CD4-positive, CD25-positive, alpha-beta regulatory T cell (primary cell): ENCODE measurements around the gene PTCH1. TPM values are rescaled to one million over a fixed set of nuclear protein-coding genes. Genes with fewer than 3 reads are reported as not detected.

Source experiments
- ATAC-seq, 2 donors: fragments of 150-1000 bp; cut with Tn5 transposase; one replicate each; pipeline ENCODE4 v1.10.0; 2021; ENCODE audit warnings: low read depth in 2 of 2, moderate number of reproducible peaks in 2 of 2, moderate library complexity in 1 of 2
- DNase-seq, 3 donors: peaks; one replicate each; pipeline versions ENCODE4 v3.0.0 to v3.0.0-alpha.2; 2012 to 2022; ENCODE audit warnings: mixed read lengths in 1 of 3
- H3K27ac ChIP-seq: one replicate; pipeline ENCODE4 v1.7.0; 2013; ENCODE audit warnings: mild to moderate bottlenecking, low read length; ENCODE audit not compliant: insufficient read depth, poor library complexity, severe bottlenecking
- H3K27me3 ChIP-seq: one replicate; pipeline ENCODE4 v1.7.0; 2013; ENCODE audit warnings: low read length; ENCODE audit not compliant: control insufficient read depth, insufficient read depth
- H3K36me3 ChIP-seq: one replicate; pipeline ENCODE4 v1.7.0; 2013; ENCODE audit warnings: mild to moderate bottlenecking, low read length, moderate library complexity; ENCODE audit not compliant: control insufficient read depth, insufficient read depth
- H3K4me1 ChIP-seq: 2 replicates; pipeline ENCODE4 v1.7.0; 2013; ENCODE audit warnings: mild to moderate bottlenecking, low read length; ENCODE audit not compliant: insufficient read depth, control insufficient read depth, poor library complexity, severe bottlenecking
- H3K4me3 ChIP-seq: one replicate; pipeline ENCODE4 v1.7.0; 2013; ENCODE audit warnings: low read depth, mild to moderate bottlenecking, low read length, moderate library complexity
- H3K9me3 ChIP-seq, 2 experiments: 1 replicate in 1 of 2; 2 replicates in 1 of 2; pipeline ENCODE4 v1.7.0; 2013; ENCODE audit warnings: low read length in 2 of 2, mild to moderate bottlenecking in 1 of 2, moderate library complexity in 1 of 2; ENCODE audit not compliant: control insufficient read depth in 2 of 2
- H3K27ac Mint-ChIP-seq, 3 donors: one replicate each; pipeline ENCODE4 v1.8.0; 2020 to 2022; ENCODE audit warnings: mild to moderate bottlenecking in 3 of 3, mixed read lengths in 3 of 3, moderate library complexity in 2 of 3
- H3K27me3 Mint-ChIP-seq: one replicate; pipeline ENCODE4 v1.8.0; 2022; ENCODE audit warnings: mild to moderate bottlenecking, mixed read lengths
- H3K36me3 Mint-ChIP-seq: one replicate; pipeline ENCODE4 v1.8.0; 2020; ENCODE audit warnings: mixed read lengths
- H3K4me1 Mint-ChIP-seq, 4 donors: one replicate each; pipeline ENCODE4 v1.8.0; 2020 to 2022; ENCODE audit warnings: mixed read lengths in 4 of 4, mild to moderate bottlenecking in 1 of 4
- H3K4me3 Mint-ChIP-seq, 4 donors: one replicate each; pipeline ENCODE4 v1.8.0; 2020 to 2022; ENCODE audit warnings: mild to moderate bottlenecking in 4 of 4, mixed read lengths in 4 of 4, moderate library complexity in 3 of 4
- H3K9me3 Mint-ChIP-seq, 7 donors: one replicate each; pipeline ENCODE4 v1.8.0; 2020 to 2022; ENCODE audit warnings: mixed read lengths in 7 of 7, mild to moderate bottlenecking in 3 of 7, moderate library complexity in 2 of 7
- polyA plus RNA-seq, 4 donors: library from polyadenylated mRNA; unstranded; fragments of 300-500 nt; fragmentation: Illumina TruSeq; gene quantifications; one replicate each; pipeline ENCODE4 v1.2.3, GENCODE V29; 2021
- total RNA-seq: library from RNA; stranded (reverse); gene quantifications from one replicate; pipeline ENCODE4 v1.2.3, GENCODE V29; 2022

The PTCH1 gene
- total and polyA plus RNA-seq, 5 donors from 2014 or later, result 3.5 to 11.8 (median 8.1) TPM

GRCh38 chr9:95511952-95512708 is 4.6 kb downstream of the PTCH1 start:
- peaks cover 60% of the 10 kb centered on the region for H3K4me1 ChIP-seq
- H3K36me3 Mint-ChIP-seq, result no peaks in the 10 kb centered on the region
- no peaks in the 10 kb centered on the region for H3K36me3 ChIP-seq
- H3K27me3 Mint-ChIP-seq, result peaks cover 73% of the 10 kb centered on the region
- ATAC-seq (no peak), DNase-seq (no peak)
- H3K27me3 ChIP-seq, result peaks cover 24% of the 10 kb centered on the region
- H3K9me3 Mint-ChIP-seq, result peaks cover 0 to 8% (median 0%) of the 10 kb centered on the region in 7 donors
- no peaks in the 10 kb centered on the region for H3K9me3 ChIP-seq
- H3K27ac ChIP-seq, result no peak overlapping the region
- peak overlapping the region; percentile 90 to 97 (median 94) for H3K4me3 Mint-ChIP-seq
- peaks cover 21 to 53% (median 30%) of the 10 kb centered on the region in 4 donors for H3K4me1 Mint-ChIP-seq
- peak overlapping the region; percentile 36 to 52 (median 42) for H3K27ac Mint-ChIP-seq
- H3K4me3 ChIP-seq, result no peak overlapping the region

GRCh38 chr9:95511616-95511931 is 5.2 kb downstream of the PTCH1 start:
- Mint-ChIP-seq H3K27me3 (peaks cover 75% of the 10 kb centered on the region), H3K9me3 (peaks cover 0 to 7% (median 0%) of the 10 kb centered on the region in 7 donors), H3K4me3 (peak overlapping the region; percentile 90 to 97 (median 94)), H3K36me3 (no peaks in the 10 kb centered on the region), H3K4me1 (peaks cover 21 to 55% (median 29%) of the 10 kb centered on the region in 4 donors), H3K27ac (peak overlapping the region; percentile 36 to 80 (median 52))
- no peak overlapping the region for H3K27ac ChIP-seq
- H3K4me1 ChIP-seq, result peaks cover 60% of the 10 kb centered on the region
- H3K4me3 ChIP-seq, result no peak overlapping the region
- ATAC-seq (no peak), DNase-seq (peak in 1 of 3 donors; percentile 33)
- no peaks in the 10 kb centered on the region for H3K36me3 ChIP-seq
- no peaks in the 10 kb centered on the region for H3K9me3 ChIP-seq
- peaks cover 24% of the 10 kb centered on the region for H3K27me3 ChIP-seq

DNA sequence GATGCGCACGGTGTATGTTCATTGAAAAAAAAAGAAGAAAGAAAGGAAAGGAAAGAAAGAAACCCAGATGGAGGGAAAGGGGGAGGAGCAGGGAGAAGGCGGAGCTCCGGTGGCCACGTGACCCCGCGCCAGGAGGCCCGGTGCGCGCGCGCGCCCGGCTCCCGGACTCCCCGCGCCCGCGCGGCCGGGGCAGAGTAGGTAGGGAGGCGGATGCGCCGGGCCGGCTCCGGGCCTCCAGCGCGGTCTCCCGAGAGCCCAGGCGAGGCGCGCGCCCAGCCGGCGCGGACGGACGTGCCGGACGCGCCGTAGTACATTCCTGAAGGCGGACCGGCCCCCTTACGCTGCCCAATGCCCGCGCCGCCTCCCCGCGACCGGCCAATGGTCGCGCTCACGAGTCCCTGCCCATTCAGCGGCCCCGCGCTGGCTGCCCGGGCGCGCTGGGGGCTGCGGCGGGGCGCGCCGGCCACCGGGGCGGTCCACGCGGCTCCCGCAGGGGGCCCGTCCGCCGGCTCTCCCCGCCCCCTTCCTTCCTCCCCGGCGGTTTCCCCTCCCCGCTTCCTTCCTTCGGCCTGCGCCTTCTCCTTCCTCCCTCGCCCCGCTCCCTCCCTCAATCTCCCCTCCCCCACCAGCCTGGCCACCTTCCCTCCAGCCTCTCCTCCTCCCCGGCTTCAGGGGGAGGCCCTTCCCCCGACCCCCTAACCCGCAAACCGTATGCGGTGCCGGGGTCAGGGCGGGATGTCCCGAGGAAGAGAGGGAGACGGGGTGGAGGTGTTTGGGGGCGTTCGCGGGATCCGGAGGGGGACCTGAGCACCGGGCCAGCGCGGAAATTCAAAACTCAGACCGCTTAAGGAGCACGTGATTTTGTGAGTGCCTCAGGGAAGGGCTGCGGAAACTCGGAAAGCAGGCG is 5.8 kb downstream of the PTCH1 start:
- Mint-ChIP-seq H3K27ac (peak overlapping the region; percentile 80 to 97 (median 91)), H3K9me3 (peaks cover 0 to 8% (median 0%) of the 10 kb centered on the region in 7 donors), H3K36me3 (no peaks in the 10 kb centered on the region), H3K4me1 (peaks cover 20 to 55% (median 26%) of the 10 kb centered on the region in 4 donors), H3K4me3 (peak overlapping the region; percentile 94 to 100 (median 97)), H3K27me3 (peaks cover 77% of the 10 kb centered on the region)
- Histone ChIP-seq H3K27ac (peak overlapping the region; percentile 33), H3K27me3 (peaks cover 24% of the 10 kb centered on the region), H3K36me3 (no peaks in the 10 kb centered on the region), H3K9me3 (no peaks in the 10 kb centered on the region), H3K4me1 (peaks cover 63% of the 10 kb centered on the region), H3K4me3 (peak overlapping the region; percentile 86)
- DNase-seq, result peak; percentile 66 to 83 (median 77)
- ATAC-seq, result peak; percentile 69 to 71

GRCh38 chr9:95509851-95510708 is 6.7 kb downstream of the PTCH1 start:
- peak overlapping the region; percentile 86 for H3K4me3 ChIP-seq
- peaks cover 28% of the 10 kb centered on the region for H3K27me3 ChIP-seq
- DNase-seq (peak in 1 of 3 donors; percentile 14), ATAC-seq (no peak)
- H3K4me1 ChIP-seq, result peaks cover 63% of the 10 kb centered on the region
- Mint-ChIP-seq H3K9me3 (peaks cover 0 to 8% (median 0%) of the 10 kb centered on the region in 7 donors), H3K36me3 (no peaks in the 10 kb centered on the region), H3K4me3 (peak overlapping the region; percentile 94 to 100 (median 97)), H3K4me1 (peaks cover 21 to 56% (median 31%) of the 10 kb centered on the region in 4 donors), H3K27me3 (peaks cover 79% of the 10 kb centered on the region), H3K27ac (peak overlapping the region; percentile 75 to 97 (median 91))
- no peaks in the 10 kb centered on the region for H3K36me3 ChIP-seq
- no peaks in the 10 kb centered on the region for H3K9me3 ChIP-seq
- peak overlapping the region; percentile 33 for H3K27ac ChIP-seq

DNA sequence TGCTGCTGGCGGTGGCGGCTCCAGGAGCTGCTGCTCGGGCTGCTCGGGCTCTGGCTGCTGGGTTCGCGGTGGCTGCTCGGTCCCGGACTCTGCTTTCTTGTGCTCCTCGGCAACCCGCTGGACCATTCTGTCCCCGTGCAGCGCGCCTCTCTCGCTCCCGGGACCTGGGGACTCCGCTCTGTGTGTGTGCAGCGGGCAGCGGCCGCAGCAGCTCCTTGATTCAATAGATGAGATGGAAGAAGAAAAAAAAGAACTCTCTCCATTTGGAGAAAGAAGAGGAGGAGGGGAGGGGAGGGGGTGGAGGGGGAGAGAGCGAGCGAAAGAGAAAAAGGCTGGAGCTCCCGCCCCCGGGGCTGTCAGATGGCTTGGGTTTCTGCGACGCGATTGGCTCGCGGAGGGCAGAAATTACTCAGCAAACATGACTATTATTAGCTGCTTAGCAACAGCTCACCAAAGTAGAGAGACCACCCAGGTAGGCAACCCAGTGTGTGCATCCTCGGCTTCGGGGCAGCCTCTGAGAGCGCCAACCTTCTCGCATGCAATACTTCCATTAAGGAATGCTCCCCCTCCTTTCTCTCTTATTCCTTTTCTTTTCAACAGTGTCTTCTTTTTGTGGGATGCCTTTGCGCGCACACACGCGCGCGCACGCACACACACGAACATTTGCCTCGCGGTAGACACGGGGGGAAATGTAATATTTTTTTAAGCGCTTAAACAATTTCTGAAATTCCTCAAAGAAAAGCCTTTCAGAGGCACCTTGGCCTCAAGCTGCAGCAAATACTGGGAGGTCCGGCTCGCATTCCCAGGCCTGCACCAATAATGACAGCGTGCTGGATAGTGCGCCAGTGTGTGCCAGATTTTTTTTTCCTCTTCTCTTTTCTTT is 7.6 kb downstream of the PTCH1 start:
- Histone ChIP-seq H3K9me3 (peaks cover 0 to 2% of the 10 kb centered on the region in 2 experiments), H3K36me3 (no peaks in the 10 kb centered on the region), H3K4me3 (peak overlapping the region; percentile 86), H3K4me1 (peaks cover 60% of the 10 kb centered on the region), H3K27ac (no peak overlapping the region), H3K27me3 (peaks cover 31% of the 10 kb centered on the region)
- DNase-seq (peak; percentile 44 to 69 (median 63)), ATAC-seq (peak; percentile 45 to 52)
- H3K4me3 Mint-ChIP-seq, result peak overlapping the region; percentile 94 to 100 (median 97)
- H3K36me3 Mint-ChIP-seq, result no peaks in the 10 kb centered on the region
- H3K4me1 Mint-ChIP-seq, result peaks cover 28 to 63% (median 36%) of the 10 kb centered on the region in 4 donors
- H3K27ac Mint-ChIP-seq, result peak overlapping the region in 2 of 3 donors; percentile 75 to 91
- H3K9me3 Mint-ChIP-seq, result peaks cover 0 to 5% (median 0%) of the 10 kb centered on the region in 7 donors
- H3K27me3 Mint-ChIP-seq, result peaks cover 79% of the 10 kb centered on the region

DNA sequence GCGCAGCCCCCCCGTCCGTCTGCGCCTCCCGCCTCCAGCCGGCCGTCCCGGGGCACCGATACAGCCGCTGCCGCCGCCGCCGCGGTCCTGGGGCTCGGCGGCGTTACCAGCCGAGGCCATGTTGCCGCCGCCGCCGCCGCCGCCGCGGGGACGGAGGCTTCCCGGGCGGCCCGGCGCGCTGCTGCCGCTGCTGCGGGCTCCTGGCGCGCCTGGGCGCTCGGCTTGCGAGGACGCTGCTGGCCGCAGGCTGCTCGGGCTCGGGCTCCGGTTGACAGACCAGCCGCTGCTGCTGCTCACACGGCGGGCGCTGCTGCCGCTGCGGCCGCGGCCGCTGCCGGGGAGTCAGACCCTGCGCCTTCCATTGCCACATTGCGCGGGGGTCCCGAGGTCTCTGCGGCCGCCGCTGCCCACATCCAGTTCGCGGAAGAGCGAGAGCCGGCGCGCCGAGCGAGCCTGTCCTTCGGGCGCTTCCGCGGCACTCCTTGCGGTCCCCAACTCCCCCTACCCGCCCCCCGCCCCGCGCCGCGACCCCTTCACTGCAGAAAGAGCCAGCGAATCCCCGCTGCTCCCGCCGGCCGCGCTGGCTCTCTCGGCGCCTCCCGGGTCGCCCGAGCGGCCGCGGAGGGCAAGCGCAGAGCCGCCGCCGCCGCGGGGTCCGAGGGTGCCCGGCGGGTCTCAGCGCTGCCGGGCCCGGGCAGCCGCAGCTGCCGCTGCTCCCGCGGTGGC is 8.4 kb downstream of the PTCH1 start:
- Histone ChIP-seq H3K9me3 (peaks cover 0 to 2% of the 10 kb centered on the region in 2 experiments), H3K36me3 (no peaks in the 10 kb centered on the region), H3K4me3 (peak overlapping the region; percentile 83), H3K4me1 (peaks cover 60% of the 10 kb centered on the region), H3K27me3 (peaks cover 30% of the 10 kb centered on the region), H3K27ac (no peak overlapping the region)
- Mint-ChIP-seq H3K9me3 (peaks cover 0 to 4% (median 0%) of the 10 kb centered on the region in 7 donors), H3K4me1 (peaks cover 28 to 66% (median 39%) of the 10 kb centered on the region in 4 donors), H3K27me3 (peaks cover 76% of the 10 kb centered on the region), H3K27ac (peak overlapping the region in 1 of 3 donors; percentile 92), H3K36me3 (no peaks in the 10 kb centered on the region), H3K4me3 (peak overlapping the region in 3 of 4 donors; percentile 95 to 100 (median 98))
- no peak for ATAC-seq
- DNase-seq, result no peak
